H1 (cell line): ENCODE data around the gene NPPA. TPM values are rescaled to one million over a fixed set of nuclear protein-coding genes. Genes with fewer than 3 reads are reported as not detected.
A peak's percentile ranks its signal among the peaks of the same experiment; 100 is the strongest.

Experiments
- CTCF ChIA-PET: fragments of 300-600 bp; sonication (Branson Sonifier 250); formaldehyde crosslinking; loops from one replicate; lab custom pipeline; 2021; ENCODE audit not compliant: partially characterized antibody; lab: Charles Lee
- POLR2A ChIA-PET: fragments of 300-600 bp; sonication (Branson Sonifier 250); formaldehyde crosslinking; loops from one replicate; lab custom pipeline; 2021; ENCODE audit warnings: inconsistent platforms; ENCODE audit not compliant: partially characterized antibody; lab: Charles Lee
- DNase-seq, 2 experiments: peaks; one replicate each; pipeline versions ENCODE4 v3.0.0 to v3.0.0-alpha.2; 2010 to 2022; ENCODE audit warnings: low spot score in 2 of 2, low read depth in 1 of 2, mixed read lengths in 1 of 2
- FAIRE-seq: peaks from 2 replicates; lab custom pipeline; 2011; peaks lifted over from hg19 to GRCh38; lab: Jason Lieb, UNC
- H2AFZ ChIP-seq: 2 replicates; pipeline ENCODE4 v1.8.1; 2012; ENCODE audit warnings: low read length, inconsistent platforms
- H2AK5ac ChIP-seq: 2 replicates; pipeline ENCODE4 v1.6.1; 2013; ENCODE audit warnings: low read depth, low read length
- H2BK120ac ChIP-seq: replicated peaks from 2 replicates; pipeline ENCODE3; 2013; ENCODE audit warnings: low read depth, low read length, inconsistent platforms
- H2BK12ac ChIP-seq: 2 replicates; pipeline ENCODE4 v1.6.1; 2013; ENCODE audit warnings: low read depth, low read length
- H2BK15ac ChIP-seq: 2 replicates; pipeline ENCODE4 v1.6.1; 2013; ENCODE audit warnings: low read length
- H2BK20ac ChIP-seq: 2 replicates; pipeline ENCODE4 v1.6.1; 2013; ENCODE audit warnings: low read length
- H2BK5ac ChIP-seq: 2 replicates; pipeline ENCODE4 v1.6.1; 2013; ENCODE audit warnings: low read depth, low read length
- H3K14ac ChIP-seq: 2 replicates; pipeline ENCODE4 v1.6.1; 2013; ENCODE audit warnings: inconsistent platforms; ENCODE audit not compliant: insufficient read length
- H3K18ac ChIP-seq: 2 replicates; pipeline ENCODE4 v1.6.1; 2013; ENCODE audit warnings: low read length; ENCODE audit errors: extremely low read depth
- H3K23ac ChIP-seq: 2 replicates; pipeline ENCODE4 v1.6.1; 2013; ENCODE audit warnings: inconsistent platforms; ENCODE audit not compliant: insufficient read length
- H3K23me2 ChIP-seq: 2 replicates; pipeline ENCODE4 v1.6.1; 2013; ENCODE audit warnings: low read depth, low read length
- H3K27ac ChIP-seq: 2 replicates; pipeline ENCODE4 v1.6.1; 2011; ENCODE audit warnings: low read depth, low read length, inconsistent platforms
- H3K27me3 ChIP-seq, 4 experiments: replicated peaks in 1 of 4; 1 replicate in 1 of 4; 2 replicates in 3 of 4; pipeline versions ENCODE4 v1.6.1 to v1.8.1; 2011 to 2013; ENCODE audit warnings: low read length in 3 of 4, mild to moderate bottlenecking in 3 of 4, inconsistent platforms in 2 of 4, mixed read lengths in 2 of 4, moderate library complexity in 1 of 4; ENCODE audit not compliant: control insufficient read depth in 3 of 4, insufficient read depth in 3 of 4; ENCODE audit errors: extremely low read depth in 1 of 4
- H3K36me3 ChIP-seq, 4 experiments: 2 replicates each; pipeline versions ENCODE4 v1.6.1 to v1.8.1; 2011 to 2013; ENCODE audit warnings: mild to moderate bottlenecking in 4 of 4, low read length in 3 of 4, moderate library complexity in 2 of 4, control low read depth in 1 of 4, inconsistent platforms in 1 of 4; ENCODE audit not compliant: insufficient read depth in 4 of 4, control insufficient read depth in 2 of 4
- H3K4ac ChIP-seq: replicated peaks from 2 replicates; pipeline ENCODE3; 2013; ENCODE audit warnings: low read length, low read depth, mixed read lengths, inconsistent platforms; ENCODE audit not compliant: insufficient read length
- H3K4me1 ChIP-seq, 4 experiments: replicated peaks in 1 of 4; 1 replicate in 1 of 4; 2 replicates in 3 of 4; pipeline versions ENCODE4 v1.6.1 to v1.8.1; 2011 to 2013; ENCODE audit warnings: low read length in 3 of 4, inconsistent platforms in 2 of 4, mixed read lengths in 1 of 4; ENCODE audit not compliant: insufficient read depth in 4 of 4, control insufficient read depth in 3 of 4
- H3K4me2 ChIP-seq, 2 experiments: 2 replicates each; pipeline versions ENCODE4 v1.6.1 to v1.8.1; 2011 to 2013; ENCODE audit warnings: low read depth in 2 of 2, low read length in 2 of 2, control low read depth in 1 of 2, inconsistent platforms in 1 of 2, mild to moderate bottlenecking in 1 of 2; ENCODE audit not compliant: insufficient read depth in 1 of 2
- H3K4me3 ChIP-seq, 4 experiments: fragments of 200-600, 300-600 bp in 1 of 4; sonication (generic), shearing (Covaris generic), sonication (Bioruptor Twin) in 1 of 4; 2 replicates each; pipeline versions ENCODE4 v1.5.1 to v1.8.1; 2011 to 2016; ENCODE audit warnings: low read length in 4 of 4, low read depth in 3 of 4, control low read depth in 2 of 4, inconsistent platforms in 2 of 4, mild to moderate bottlenecking in 2 of 4, mixed read lengths in 1 of 4, moderate library complexity in 1 of 4; ENCODE audit not compliant: insufficient read depth in 2 of 4; ENCODE audit errors: extremely low read depth in 1 of 4
- H3K56ac ChIP-seq: replicated peaks from 2 replicates; pipeline ENCODE3; 2013; ENCODE audit warnings: low read depth, mild to moderate bottlenecking, mixed read lengths, low read length, inconsistent platforms; ENCODE audit not compliant: insufficient read length
- H3K79me1 ChIP-seq: 2 replicates; pipeline ENCODE4 v1.6.1; 2013; ENCODE audit warnings: low read depth, low read length, control low read depth
- H3K79me2 ChIP-seq, 2 experiments: 2 replicates each; pipeline versions ENCODE4 v1.6.1 to v1.8.1; 2012 to 2013; ENCODE audit warnings: low read length in 2 of 2, mild to moderate bottlenecking in 2 of 2, inconsistent platforms in 1 of 2; ENCODE audit not compliant: insufficient read depth in 2 of 2, control insufficient read depth in 1 of 2
- H3K9ac ChIP-seq, 4 experiments: replicated peaks in 1 of 4; 1 replicate in 1 of 4; 2 replicates in 3 of 4; pipeline versions ENCODE4 v1.6.1 to v1.8.1; 2011 to 2013; ENCODE audit warnings: low read depth in 3 of 4, low read length in 3 of 4, control low read depth in 2 of 4, mild to moderate bottlenecking in 2 of 4, moderate library complexity in 2 of 4, inconsistent platforms in 1 of 4; ENCODE audit errors: extremely low read depth in 1 of 4
- H3K9me3 ChIP-seq, 2 experiments: 2 replicates each; pipeline versions ENCODE4 v1.6.1 to v1.8.1; 2012 to 2013; ENCODE audit warnings: mild to moderate bottlenecking in 2 of 2, moderate library complexity in 2 of 2, control low read depth in 1 of 2, inconsistent platforms in 1 of 2, low read depth in 1 of 2, low read length in 1 of 2, mixed read lengths in 1 of 2; ENCODE audit not compliant: insufficient read depth in 2 of 2
- H4K20me1 ChIP-seq, 2 experiments: replicated peaks in 1 of 2; 2 replicates each; pipeline versions ENCODE3 to v1.8.1; 2011 to 2013; ENCODE audit warnings: inconsistent platforms in 2 of 2, low read length in 2 of 2, mild to moderate bottlenecking in 1 of 2; ENCODE audit not compliant: insufficient read depth in 2 of 2, control insufficient read depth in 1 of 2
- H4K5ac ChIP-seq: 2 replicates; pipeline ENCODE4 v1.6.1; 2013; ENCODE audit warnings: low read length, low read depth, mixed read lengths, inconsistent platforms; ENCODE audit not compliant: insufficient read length
- H4K8ac ChIP-seq: 2 replicates; pipeline ENCODE4 v1.8.0; 2013; ENCODE audit warnings: mild to moderate bottlenecking, moderate library complexity, low read length, inconsistent platforms; ENCODE audit not compliant: insufficient read depth; ENCODE audit errors: extremely low read depth
- H4K91ac ChIP-seq: replicated peaks from 2 replicates; pipeline ENCODE3; 2013; ENCODE audit warnings: low read length, mixed read lengths, inconsistent platforms; ENCODE audit not compliant: insufficient read length
- E2F6 ChIP-seq: IDR thresholded peaks from 2 replicates; pipeline ENCODE4 v1.6.1; 2012; ENCODE audit warnings: inconsistent platforms
- RAD21 ChIP-seq, 2 experiments: IDR thresholded peaks in 1 of 2; conservative IDR thresholded peaks in 1 of 2; 2 replicates each; pipeline ENCODE4 v1.6.1; 2011; ENCODE audit warnings: low read depth in 2 of 2, low read length in 2 of 2, improper control_type of control experiment in 1 of 2, inconsistent platforms in 1 of 2, mild to moderate bottlenecking in 1 of 2, moderate library complexity in 1 of 2
- RBBP5 ChIP-seq: IDR thresholded peaks from 2 replicates; pipeline ENCODE4 v1.7.1; 2012; ENCODE audit warnings: low read depth, mild to moderate bottlenecking, inconsistent platforms, low read length, moderate library complexity, borderline replicate concordance
- RFX5 ChIP-seq: IDR thresholded peaks from 2 replicates; pipeline ENCODE4 v1.6.1; 2011; ENCODE audit warnings: low read depth, low read length, improper control_type of control experiment, borderline replicate concordance
- YY1 ChIP-seq: IDR thresholded peaks from 2 replicates; pipeline ENCODE4 v1.6.1; 2011; ENCODE audit warnings: low read depth, mild to moderate bottlenecking, low read length
- WGBS, 2 experiments: shearing (Covaris generic) in 1 of 2; methylation state at CpG; one replicate each; pipeline versions ENCODE4 v1.1.6 to v1.1.7; 2013 to 2015; ENCODE audit warnings: low lambda C conversion rate in 2 of 2, mixed read lengths in 2 of 2, inconsistent platforms in 1 of 2, low coverage in 1 of 2, missing lambda C conversion rate in 1 of 2; ENCODE audit not compliant: insufficient replicate concordance in 2 of 2, insufficient coverage in 1 of 2, insufficient read length in 1 of 2; ENCODE audit errors: extremely low coverage in 1 of 2, missing lambda C conversion rate in 1 of 2; 5-methylcytosine and 5-hydroxymethylcytosine counted together
- polyA plus RNA-seq, 7 experiments: library from polyadenylated mRNA; depleted of rRNA in 3 of 7; stranded (reverse) in 5 of 7; unstranded in 2 of 7; fragments of >200 nt in 5 of 7; fragments of 200-250 nt in 2 of 7; gene quantifications; 1 replicate in 5 of 7; 2 replicates in 1 of 7; 4 replicates in 1 of 7; pipeline versions ENCODE4 v1.2.1 to v1.2.3, GENCODE V29; 2011 to 2013; ENCODE audit warnings: missing spikeins in 2 of 7, mixed read lengths in 2 of 7
- total RNA-seq: library from RNA; stranded (reverse); fragmentation: NEBNext Ultra II Directional; extraction: Animal tissue kit (Norgen Biotek cat#: 25700); gene quantifications from 2 replicates; pipeline ENCODE4 v1.2.1, GENCODE V29; 2021
- TF ChIP-seq, protein P1 (sequence below): IDR thresholded peaks from 2 replicates; pipeline ENCODE4 v1.6.1; 2012; ENCODE audit warnings: inconsistent platforms
- TF ChIP-seq, protein P2 (sequence below), 3 experiments: IDR thresholded peaks; 1 replicate in 2 of 3; 2 replicates in 1 of 3; pipeline versions ENCODE4 v1.5.1 to v1.6.1; 2011; ENCODE audit warnings: low read length in 3 of 3, mild to moderate bottlenecking in 3 of 3, inconsistent platforms in 2 of 3, low read depth in 1 of 3, moderate library complexity in 1 of 3; ENCODE audit not compliant: insufficient read depth in 1 of 3; ENCODE audit errors: control extremely low read depth in 1 of 3

NPPA gene
- total and polyA plus RNA-seq, 2 of the 8 experiments (the other 6 are each of a cell fraction or from before 2014, with no cell fraction given): not detected

GRCh38 chr1:11875094-11875493, 27.5 kb upstream of the NPPA start:
- no peak overlapping the region for H3K56ac ChIP-seq
- H3K36me3 ChIP-seq: no peaks in the 10 kb centered on the region
- H4K20me1 ChIP-seq: no peaks in the 10 kb centered on the region
- CTCF ChIA-PET: interaction anchor here (0.8 to 1.7 kb wide), 6 partner anchors 10 to 62 kb away, joined by 3 to 5 read pairs (median 4); no protein-coding TSS in a partner anchor
- no peak overlapping the region for H3K4ac ChIP-seq
- no peak overlapping the region for H3K4me2 ChIP-seq
- WGBS, 2 experiments: 85% methylated on average over 10 of the region's 10 CpGs; no CpG with 5 or more reads in 1 of the 2 experiments
- no peak overlapping the region; the same call in 1 of the 2 replicates for H2BK12ac ChIP-seq
- no peak overlapping the region for H3K23ac ChIP-seq
- no peaks in the 10 kb centered on the region for H3K4me1 ChIP-seq
- DNase-seq (no peak), FAIRE-seq (no peak)
- H3K23me2 ChIP-seq: no peaks in the 10 kb centered on the region; the same call in 1 of the 2 replicates
- no peaks in the 10 kb centered on the region for H3K79me2 ChIP-seq
- H3K27ac ChIP-seq: no peak overlapping the region
- no peak overlapping the region; the same call in 1 of the 2 replicates for H2BK15ac ChIP-seq
- no peak overlapping the region for H4K8ac ChIP-seq
- TF ChIP-seq RAD21 (IDR thresholded peaks at IDR 0.05 in 1 of 2, conservative IDR thresholded peaks at IDR 0.05 in 1 of 2; ENCODE audit: low read depth in 2 of 2, low read length in 2 of 2) (peak in 1 of 2 experiments; percentile 11; a peak in 2 of 4 replicates), E2F6 (peak; percentile 57), YY1 (0 out of 2 replicates have a peak, but pooled peaks have one; percentile 33), RFX5 (no peak), RBBP5 (no peak)
- TF ChIP-seq, protein P1, sequence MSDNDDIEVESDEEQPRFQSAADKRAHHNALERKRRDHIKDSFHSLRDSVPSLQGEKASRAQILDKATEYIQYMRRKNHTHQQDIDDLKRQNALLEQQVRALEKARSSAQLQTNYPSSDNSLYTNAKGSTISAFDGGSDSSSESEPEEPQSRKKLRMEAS: peak; percentile 50; the same call in 1 of the 2 replicates
- TF ChIP-seq, protein P2, sequence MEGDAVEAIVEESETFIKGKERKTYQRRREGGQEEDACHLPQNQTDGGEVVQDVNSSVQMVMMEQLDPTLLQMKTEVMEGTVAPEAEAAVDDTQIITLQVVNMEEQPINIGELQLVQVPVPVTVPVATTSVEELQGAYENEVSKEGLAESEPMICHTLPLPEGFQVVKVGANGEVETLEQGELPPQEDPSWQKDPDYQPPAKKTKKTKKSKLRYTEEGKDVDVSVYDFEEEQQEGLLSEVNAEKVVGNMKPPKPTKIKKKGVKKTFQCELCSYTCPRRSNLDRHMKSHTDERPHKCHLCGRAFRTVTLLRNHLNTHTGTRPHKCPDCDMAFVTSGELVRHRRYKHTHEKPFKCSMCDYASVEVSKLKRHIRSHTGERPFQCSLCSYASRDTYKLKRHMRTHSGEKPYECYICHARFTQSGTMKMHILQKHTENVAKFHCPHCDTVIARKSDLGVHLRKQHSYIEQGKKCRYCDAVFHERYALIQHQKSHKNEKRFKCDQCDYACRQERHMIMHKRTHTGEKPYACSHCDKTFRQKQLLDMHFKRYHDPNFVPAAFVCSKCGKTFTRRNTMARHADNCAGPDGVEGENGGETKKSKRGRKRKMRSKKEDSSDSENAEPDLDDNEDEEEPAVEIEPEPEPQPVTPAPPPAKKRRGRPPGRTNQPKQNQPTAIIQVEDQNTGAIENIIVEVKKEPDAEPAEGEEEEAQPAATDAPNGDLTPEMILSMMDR (IDR thresholded peaks at IDR 0.05; ENCODE audit: control extremely low read depth in 1 of 3, insufficient read depth in 1 of 3, low read depth in 1 of 3, low read length in 3 of 3): peak; percentile 32 to 49 (median 42)
- H2BK20ac ChIP-seq: no peak overlapping the region
- H3K27me3 ChIP-seq: no peaks in the 10 kb centered on the region
- H2AK5ac ChIP-seq: no peak overlapping the region
- H3K18ac ChIP-seq: no peak overlapping the region
- no peak overlapping the region for H4K91ac ChIP-seq
- no peaks in the 10 kb centered on the region for H3K9me3 ChIP-seq
- H2BK5ac ChIP-seq: no peak overlapping the region
- no peak overlapping the region for H3K4me3 ChIP-seq
- H3K14ac ChIP-seq: no peak overlapping the region
- no peak overlapping the region for H4K5ac ChIP-seq
- POLR2A ChIA-PET: interaction anchor here (9.5 kb wide), 1 partner anchor 34 kb away, joined by 109 read pairs; no protein-coding TSS in a partner anchor
- H3K79me1 ChIP-seq: no peaks in the 10 kb centered on the region
- H2AFZ ChIP-seq: no peak overlapping the region; the same call in 1 of the 2 replicates
- no peak overlapping the region for H2BK120ac ChIP-seq
- no peak overlapping the region for H3K9ac ChIP-seq
